ENCODE results near the gene GALNT12. TPM values are rescaled to one million over a fixed set of nuclear protein-coding genes. Genes with fewer than 3 reads are reported as not detected.

GALNT12 gene
- total and polyA plus RNA-seq, 8 donors: 14.6 to 24.6 (median 19.6) TPM

GRCh38 chr9:98798254-98798653 is 9.2 kb upstream of the GALNT12 start:
- no peak for ATAC-seq

DNA sequence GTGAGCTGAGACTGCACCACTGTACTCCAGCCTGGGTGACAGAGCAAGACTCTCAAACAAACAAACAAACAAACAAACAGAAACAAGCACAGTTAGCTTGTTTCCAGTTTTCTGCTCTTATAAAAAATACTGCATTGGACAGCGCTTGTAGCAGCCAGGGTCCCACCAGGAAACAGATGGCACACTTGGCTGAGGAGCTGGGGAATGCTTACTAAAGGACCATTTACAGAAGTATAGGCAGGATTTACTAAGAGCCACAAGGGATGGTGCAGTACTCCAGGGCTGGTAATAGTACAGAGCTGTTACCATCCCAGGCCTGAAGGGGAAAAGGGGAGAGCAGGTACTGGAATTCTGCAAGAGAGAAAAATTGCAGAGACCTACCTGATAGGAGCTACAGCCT is 5.9 kb upstream of the GALNT12 start:
- Histone ChIP-seq H3K4me1 (peaks cover 0 to 6% of the 10 kb centered on the region in 2 donors), H3K27me3 (peaks cover 0 to 38% of the 10 kb centered on the region in 2 donors), H3K36me3 (no peaks in the 10 kb centered on the region), H3K9me3 (no peaks in the 10 kb centered on the region), H3K4me3 (no peak overlapping the region), H3K27ac (no peak overlapping the region)
- TF ChIP-seq CTCF (IDR thresholded peaks at IDR 0.05): no peak
- no peak for DNase-seq
- ATAC-seq: no peak
- intact Hi-C loops (cut with DNase I): no loop called here

More at GRCh38 chr9:98798254-98798653, 9.2 kb upstream of the GALNT12 start:
- H3K36me3 ChIP-seq: no peaks in the 10 kb centered on the region
- peaks cover 0 to 28% of the 10 kb centered on the region in 2 donors for H3K27me3 ChIP-seq
- intact Hi-C loops (cut with DNase I): loop anchor here in 1 of 2 donors (10.0 kb wide), 1 partner anchor 263 kb away; no protein-coding TSS in a partner anchor
- no peaks in the 10 kb centered on the region for H3K9me3 ChIP-seq
- no peak for DNase-seq
- H3K4me1 ChIP-seq: peaks cover 7 to 20% of the 10 kb centered on the region in 2 donors
- TF ChIP-seq CTCF (IDR thresholded peaks at IDR 0.05): no peak
- H3K27ac ChIP-seq: no peak overlapping the region
- H3K4me3 ChIP-seq: no peak overlapping the region

- Histone ChIP-seq H3K27me3 (peaks cover 0 to 38% of the 10 kb centered on the region in 2 donors), H3K27ac (no peak overlapping the region), H3K4me1 (peaks cover 0 to 1% of the 10 kb centered on the region in 2 donors), H3K36me3 (no peaks in the 10 kb centered on the region), H3K9me3 (no peaks in the 10 kb centered on the region), H3K4me3 (no peak overlapping the region)
- no peak for TF ChIP-seq CTCF (IDR thresholded peaks at IDR 0.05)
- DNase-seq (no peak), ATAC-seq (no peak)
- intact Hi-C loops (cut with DNase I): no loop called here
These were observed 5.5 kb upstream of the GALNT12 start for GRCh38 chr9:98801969-98802371.

- intact Hi-C loops (cut with DNase I): no loop called here
- no peak overlapping the region for H3K4me3 ChIP-seq
- peaks cover 0 to 55% of the 10 kb centered on the region in 2 donors for H3K27me3 ChIP-seq
- no peak overlapping the region for H3K27ac ChIP-seq
- no peaks in the 10 kb centered on the region for H3K9me3 ChIP-seq
- no peak for DNase-seq
- H3K4me1 ChIP-seq: peaks cover 6 to 10% of the 10 kb centered on the region in 2 donors
- no peak for TF ChIP-seq CTCF (IDR thresholded peaks at IDR 0.05)
- H3K36me3 ChIP-seq: no peaks in the 10 kb centered on the region
- no peak for ATAC-seq
These were observed 3.4 kb upstream of the GALNT12 start for GRCh38 chr9:98804083-98804482.

DNA sequence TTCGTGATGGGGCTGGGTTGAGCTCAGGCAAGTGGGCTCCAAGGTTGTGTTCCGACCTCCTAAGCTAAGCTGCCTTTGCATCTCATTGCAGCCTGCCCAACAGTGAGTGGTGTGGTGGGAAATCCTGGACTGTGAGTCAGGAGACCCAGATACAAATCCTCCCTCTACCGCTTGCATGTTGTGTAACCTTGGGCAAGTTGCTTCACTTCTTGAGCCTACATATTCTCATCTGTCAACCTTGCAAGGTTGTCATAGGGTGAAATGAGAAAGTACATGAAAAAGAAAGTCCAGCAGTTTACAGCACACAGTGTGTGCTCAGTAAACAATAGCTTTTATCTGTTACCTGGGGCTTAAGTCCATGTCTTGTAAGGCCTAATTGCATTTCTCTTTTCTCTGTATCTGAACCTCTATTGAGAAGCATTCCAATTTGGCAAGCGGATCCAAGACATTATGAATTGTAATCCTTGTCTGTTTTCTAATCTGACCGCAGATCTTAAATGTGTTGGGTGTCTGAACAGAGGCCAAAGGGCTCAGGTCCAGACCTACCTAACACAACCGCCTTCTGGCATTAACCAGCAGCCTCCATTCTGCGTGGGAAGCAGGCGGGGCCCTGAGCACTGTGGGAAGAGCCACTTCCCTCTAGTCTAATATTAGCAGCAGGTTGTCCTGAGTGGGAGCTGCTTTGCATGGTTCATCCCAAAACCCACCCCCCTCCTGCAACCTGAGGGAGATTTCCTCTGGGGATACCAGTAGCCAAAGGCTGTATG is 1.8 kb upstream of the GALNT12 start:
- Histone ChIP-seq H3K27me3 (peaks cover 0 to 70% of the 10 kb centered on the region in 2 donors), H3K4me1 (peaks cover 11 to 15% of the 10 kb centered on the region in 2 donors), H3K36me3 (no peaks in the 10 kb centered on the region), H3K27ac (no peak overlapping the region), H3K4me3 (no peak overlapping the region), H3K9me3 (no peaks in the 10 kb centered on the region)
- DNase-seq: no peak
- intact Hi-C loops (cut with DNase I): no loop called here
- TF ChIP-seq CTCF (IDR thresholded peaks at IDR 0.05): no peak
- ATAC-seq: no peak

Data from left lung (tissue), 10 donors.